AG20443 (cell line): ENCODE data around the gene LSM11.

ENCODE experiments used
- DNase-seq: peaks from one replicate; pipeline ENCODE4 v3.0.0; 2012; ENCODE audit warnings: low spot score, mixed read lengths

The LSM11 gene

GRCh38 chr5:157772127-157772526 lies 28.6 kb downstream of the LSM11 start:
- DNase-seq: no peak

GRCh38 chr5:157778121-157778805 lies 34.8 kb downstream of the LSM11 start:
- DNase-seq: no peak

- DNase-seq: no peak
Measured at GRCh38 chr5:157779221-157779620, 35.7 kb downstream of the LSM11 start.

DNA sequence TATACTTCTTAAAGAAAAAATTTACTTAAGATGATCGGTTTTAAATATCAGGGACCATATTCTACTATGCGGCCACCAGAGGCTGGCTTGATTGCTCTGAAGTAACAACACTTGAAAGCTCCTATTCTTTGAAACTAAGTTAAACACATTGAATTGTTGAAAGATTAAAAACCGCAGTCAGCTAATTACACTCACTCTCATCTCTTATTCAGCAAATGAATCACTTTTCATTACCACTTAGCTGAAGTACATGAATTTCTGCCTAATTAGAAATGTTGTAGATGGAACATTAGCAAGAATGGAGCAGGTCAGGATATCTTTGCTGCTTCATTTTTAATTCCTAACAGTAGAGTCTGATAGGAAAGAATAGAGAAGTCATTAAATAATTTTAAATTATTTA lies 42.3 kb downstream of the LSM11 start:
- no peak for DNase-seq

DNA sequence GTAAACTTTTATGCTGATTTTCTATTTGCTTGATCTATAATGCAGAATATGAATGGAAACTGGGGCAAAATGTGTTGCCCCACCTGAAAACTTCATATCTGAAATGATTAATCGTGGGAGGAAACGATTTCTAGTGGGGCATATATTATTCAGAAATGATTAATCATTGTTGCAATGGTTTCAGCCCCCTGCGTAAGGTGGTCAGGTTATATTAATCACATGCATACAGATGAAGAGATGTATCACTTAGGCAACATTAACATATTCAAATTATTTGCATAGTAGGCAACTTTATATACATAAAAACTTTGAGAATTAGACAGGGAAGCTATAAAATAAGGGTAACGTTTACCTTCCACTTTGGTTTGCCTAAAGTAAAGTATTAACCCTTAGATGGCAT lies 49.8 kb downstream of the LSM11 start:
- no peak for DNase-seq

DNA sequence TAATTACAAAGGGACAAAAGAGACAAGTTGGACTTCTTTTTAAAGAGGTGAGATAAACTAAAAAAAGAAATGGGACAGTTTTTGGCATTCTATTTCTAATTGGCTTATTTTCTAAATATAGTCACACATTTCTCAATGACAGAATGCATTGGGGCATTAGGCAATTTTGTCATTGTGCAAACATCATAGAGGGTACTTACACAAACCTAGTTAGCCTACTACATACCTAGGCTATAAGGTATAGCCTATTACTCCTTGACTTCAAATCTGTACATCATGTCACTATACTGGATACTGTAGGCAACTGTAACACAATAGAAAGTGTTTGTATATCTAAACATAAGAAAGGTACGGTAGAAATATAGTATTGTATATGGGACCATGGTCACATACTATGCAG lies 56.1 kb downstream of the LSM11 start:
- no peak for DNase-seq

GRCh38 chr5:157800137-157800536 lies 56.6 kb downstream of the LSM11 start:
- DNase-seq: no peak

- no peak for DNase-seq
Measured at GRCh38 chr5:157802736-157803135, 59.2 kb downstream of the LSM11 start.

GRCh38 chr5:157808043-157808442 lies 64.5 kb downstream of the LSM11 start:
- no peak for DNase-seq
